GM18519 (cell line): ENCODE results near the gene ZBTB21.

Experiments
- ATAC-seq: cut with Tn5 transposase; IDR thresholded peaks from one replicate; pipeline ENCODE4 v1.9.1; 2021; ENCODE audit warnings: mild to moderate bottlenecking, moderate library complexity; ENCODE audit not compliant: unreplicated experiment, low FRiP score

Gene ZBTB21

GRCh38 chr21:42040411-42041180, 30.4 kb upstream of the ZBTB21 start:
- no peak for ATAC-seq

GRCh38 chr21:42039911-42040351, 29.8 kb upstream of the ZBTB21 start:
- ATAC-seq: no peak

- no peak for ATAC-seq
These were observed 29.3 kb upstream of the ZBTB21 start for GRCh38 chr21:42039470-42039901.

GRCh38 chr21:42038826-42039425, 28.8 kb upstream of the ZBTB21 start:
- ATAC-seq: no peak

- ATAC-seq: no peak
These were observed 28.2 kb upstream of the ZBTB21 start for GRCh38 chr21:42038393-42038792.

GRCh38 chr21:42037943-42038342, 27.8 kb upstream of the ZBTB21 start:
- no peak for ATAC-seq

- no peak for ATAC-seq
These were observed 27.4 kb upstream of the ZBTB21 start for GRCh38 chr21:42037516-42037915.

GRCh38 chr21:42036313-42036712, 26.2 kb upstream of the ZBTB21 start:
- no peak for ATAC-seq

GRCh38 chr21:42032968-42033367, 22.8 kb upstream of the ZBTB21 start:
- no peak for ATAC-seq

- no peak for ATAC-seq
These were observed 22.1 kb upstream of the ZBTB21 start for GRCh38 chr21:42032266-42032665.

GRCh38 chr21:42031816-42032215, 21.7 kb upstream of the ZBTB21 start:
- no peak for ATAC-seq

- ATAC-seq: no peak
These were observed 21.1 kb upstream of the ZBTB21 start for GRCh38 chr21:42031241-42031640.

- ATAC-seq: no peak
These were observed 20.2 kb upstream of the ZBTB21 start for GRCh38 chr21:42030311-42030710.

GRCh38 chr21:42028766-42029425, 18.7 kb upstream of the ZBTB21 start:
- ATAC-seq: no peak

- no peak for ATAC-seq
These were observed 17.9 kb upstream of the ZBTB21 start for GRCh38 chr21:42027822-42028765.

GRCh38 chr21:42027085-42027821, 17.1 kb upstream of the ZBTB21 start:
- ATAC-seq: no peak

GRCh38 chr21:42026082-42026435, 15.9 kb upstream of the ZBTB21 start:
- ATAC-seq: no peak

- no peak for ATAC-seq
These were observed 15.4 kb upstream of the ZBTB21 start for GRCh38 chr21:42025376-42026081.

- ATAC-seq: no peak
These were observed 12.7 kb upstream of the ZBTB21 start for GRCh38 chr21:42022906-42023305.
